Liver (tissue), 9 donors: Measurements from ENCODE around the gene C17orf50. TPM values are rescaled to one million over a fixed set of nuclear protein-coding genes. Genes with fewer than 3 reads are reported as not detected.

Experiments
- DNase-seq: peaks from one replicate; pipeline ENCODE4 v3.0.0-alpha.2; 2017; ENCODE audit warnings: low spot score
- H3K27ac ChIP-seq, 2 donors: one replicate each; pipeline ENCODE4 v1.7.0; 2013; ENCODE audit warnings: inconsistent platforms in 2 of 2, low read length in 2 of 2, control low read depth in 1 of 2, low read depth in 1 of 2, mild to moderate bottlenecking in 1 of 2
- H3K27me3 ChIP-seq, 4 donors: one replicate each; pipeline versions ENCODE4 v1.6.1 to v1.7.0; 2013; ENCODE audit warnings: low read length in 3 of 4, inconsistent platforms in 1 of 4, mild to moderate bottlenecking in 1 of 4, moderate library complexity in 1 of 4; ENCODE audit not compliant: control insufficient read depth in 4 of 4, insufficient read depth in 4 of 4
- H3K36me3 ChIP-seq, 4 donors: one replicate each; pipeline versions ENCODE4 v1.6.1 to v1.7.0; 2013; ENCODE audit warnings: low read length in 3 of 4, mild to moderate bottlenecking in 3 of 4, low read depth in 1 of 4, moderate library complexity in 1 of 4; ENCODE audit not compliant: control insufficient read depth in 4 of 4, insufficient read depth in 3 of 4
- H3K4me1 ChIP-seq, 4 donors: one replicate each; pipeline versions ENCODE4 v1.6.1 to v1.7.0; 2013; ENCODE audit warnings: low read length in 3 of 4, mild to moderate bottlenecking in 3 of 4, moderate library complexity in 1 of 4; ENCODE audit not compliant: control insufficient read depth in 4 of 4, insufficient read depth in 4 of 4
- H3K4me3 ChIP-seq, 3 donors: one replicate each; pipeline versions ENCODE4 v1.6.1 to v1.7.0; 2013; ENCODE audit warnings: low read length in 3 of 3, control low read depth in 1 of 3, low read depth in 1 of 3, mild to moderate bottlenecking in 1 of 3
- H3K9ac ChIP-seq, 2 donors: one replicate each; pipeline ENCODE4 v1.7.0; 2013; ENCODE audit warnings: low read length in 2 of 2, mild to moderate bottlenecking in 2 of 2, moderate library complexity in 2 of 2, control low read depth in 1 of 2, low read depth in 1 of 2
- H3K9me3 ChIP-seq, 4 donors: one replicate each; pipeline versions ENCODE4 v1.6.1 to v1.7.0; 2013; ENCODE audit warnings: low read length in 3 of 4; ENCODE audit not compliant: control insufficient read depth in 4 of 4
- EGR1 ChIP-seq, 2 donors: IDR thresholded peaks; 2 replicates each; pipeline ENCODE4 v1.6.1; 2016 to 2018; ENCODE audit warnings: antibody characterized with exemption in 2 of 2, low read depth in 2 of 2
- FOXA1 ChIP-seq: IDR thresholded peaks from 2 replicates; pipeline ENCODE4 v1.6.1; 2016; ENCODE audit warnings: antibody characterized with exemption
- FOXA2 ChIP-seq: IDR thresholded peaks from 2 replicates; pipeline ENCODE4 v1.6.1; 2016; ENCODE audit warnings: antibody characterized with exemption
- GABPA ChIP-seq, 2 donors: IDR thresholded peaks in 1 of 2; conservative IDR thresholded peaks in 1 of 2; 2 replicates each; pipeline ENCODE4 v1.6.1; 2016; ENCODE audit warnings: antibody characterized with exemption in 2 of 2, mild to moderate bottlenecking in 1 of 2, moderate library complexity in 1 of 2
- HNF4A ChIP-seq, 2 donors: conservative IDR thresholded peaks; 2 replicates each; pipeline ENCODE4 v1.6.1; 2016; ENCODE audit warnings: antibody characterized with exemption in 2 of 2, mild to moderate bottlenecking in 2 of 2
- HNF4G ChIP-seq: IDR thresholded peaks from 2 replicates; pipeline ENCODE4 v1.6.1; 2016; ENCODE audit warnings: antibody characterized with exemption
- JUND ChIP-seq, 2 donors: IDR thresholded peaks; 2 replicates each; pipeline ENCODE4 v1.6.1; 2016; ENCODE audit warnings: antibody characterized with exemption in 2 of 2
- NR2F2 ChIP-seq: IDR thresholded peaks from 2 replicates; pipeline ENCODE4 v1.6.1; 2016; ENCODE audit warnings: antibody characterized with exemption
- RAD21 ChIP-seq, 2 donors: IDR thresholded peaks; 2 replicates each; pipeline ENCODE4 v1.6.1; 2016; ENCODE audit warnings: antibody characterized with exemption in 2 of 2, mild to moderate bottlenecking in 2 of 2
- SP1 ChIP-seq: IDR thresholded peaks from 2 replicates; pipeline ENCODE4 v1.6.1; 2018; ENCODE audit warnings: antibody characterized with exemption, mild to moderate bottlenecking
- TAF1 ChIP-seq: conservative IDR thresholded peaks from 2 replicates; pipeline ENCODE4 v1.6.1; 2016; ENCODE audit warnings: antibody characterized with exemption, mild to moderate bottlenecking
- WGBS: extraction: QIAGEN DNeasy Blood & Tissue Kit; methylation state at CpG from one replicate; pipeline ENCODE4 v1.1.7; 2013; 5-methylcytosine and 5-hydroxymethylcytosine counted together
- polyA plus RNA-seq, 2 donors: library from polyadenylated mRNA; stranded (reverse) in 1 of 2; unstranded in 1 of 2; fragments of 200-250 nt in 1 of 2; fragments of >200 nt in 1 of 2; fragmentation: Nextera tagmentation in 1 of 2; extraction: Ambion mirVana in 1 of 2; gene quantifications; one replicate each; pipeline versions ENCODE4 v1.2.1 to v1.2.3, GENCODE V29; 2013 to 2015
- total RNA-seq, 2 donors: library from RNA; depleted of rRNA; stranded (reverse); fragments of >200 nt; gene quantifications; one replicate each; pipeline ENCODE4 v1.2.3, GENCODE V29; 2014
- TF ChIP-seq, protein P1 (sequence below): IDR thresholded peaks from 2 replicates; pipeline ENCODE4 v1.6.1; 2016; ENCODE audit warnings: antibody characterized with exemption
- TF ChIP-seq, protein P2 (sequence below): fragments of 150-350 bp; IDR thresholded peaks from 2 replicates; pipeline ENCODE4 v1.5.1; 2017; ENCODE audit warnings: improper control_type of control experiment, low read depth, low read length; ENCODE audit not compliant: missing input control
- TF ChIP-seq, protein P3 (sequence below): IDR thresholded peaks from 2 replicates; pipeline ENCODE4 v1.6.1; 2016; ENCODE audit warnings: antibody characterized with exemption, mild to moderate bottlenecking
- donor health status: healthy.
- donor health status: healthy.
- donor health status: healthy.
- donor health status: healthy.
- donor health status: healthy.

Gene C17orf50
- total and polyA plus RNA-seq, 4 donors = not detected

DNA sequence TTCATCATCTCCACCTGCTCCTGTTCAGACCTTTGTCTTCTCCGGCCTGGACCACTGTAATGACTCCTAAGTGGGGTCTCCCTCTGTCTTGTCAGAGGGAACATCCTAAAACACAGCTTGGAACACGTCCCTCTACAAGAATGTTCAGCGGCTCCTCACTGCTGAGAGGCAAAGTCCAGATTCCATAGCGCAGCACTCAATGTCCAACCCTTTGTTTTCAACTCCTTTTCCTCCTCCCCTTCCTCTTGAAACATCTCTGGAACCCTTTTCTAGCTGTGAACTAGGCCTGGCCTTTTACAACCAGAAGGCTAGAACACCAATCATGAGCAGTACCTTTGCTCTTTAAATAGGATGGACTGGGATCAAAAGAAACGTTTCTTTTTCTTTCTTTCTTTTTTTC, 914 bp downstream of the C17orf50 start (continued):
- TF ChIP-seq, protein P1, sequence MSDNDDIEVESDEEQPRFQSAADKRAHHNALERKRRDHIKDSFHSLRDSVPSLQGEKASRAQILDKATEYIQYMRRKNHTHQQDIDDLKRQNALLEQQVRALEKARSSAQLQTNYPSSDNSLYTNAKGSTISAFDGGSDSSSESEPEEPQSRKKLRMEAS = no peak

DNA sequence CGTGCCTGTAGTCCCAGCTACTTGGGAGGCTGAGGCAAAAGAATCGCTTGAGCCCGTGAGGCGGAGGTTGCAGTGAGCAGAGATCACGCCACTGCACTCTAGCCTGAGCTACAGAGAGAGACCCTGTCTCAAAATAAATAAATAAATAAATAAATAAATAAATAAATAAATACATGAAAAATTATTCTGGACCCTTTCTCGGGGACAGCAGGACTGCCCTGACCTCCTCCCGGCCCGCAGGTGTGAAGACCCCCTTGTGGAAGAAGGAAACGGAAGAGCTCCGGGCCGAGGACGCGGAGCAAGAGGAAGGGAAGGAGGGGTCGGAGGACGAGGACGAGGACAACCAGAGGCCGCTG, 3.1 kb downstream of the C17orf50 start:
- Histone ChIP-seq H3K9ac (no peak overlapping the region), H3K9me3 (no peaks in the 10 kb centered on the region), H3K27ac (no peak overlapping the region), H3K4me1 (peaks cover 2 to 12% (median 6%) of the 10 kb centered on the region in 4 donors), H3K36me3 (no peaks in the 10 kb centered on the region), H3K4me3 (peak overlapping the region in 1 of 3 donors; percentile 53), H3K27me3 (no peaks in the 10 kb centered on the region)
- DNase-seq = no peak
- WGBS = 36% methylated on average over 17 of the region's 17 CpGs
- no peak for TF ChIP-seq TAF1
- TF ChIP-seq JUND (IDR thresholded peaks at IDR 0.05) = no peak

DNA sequence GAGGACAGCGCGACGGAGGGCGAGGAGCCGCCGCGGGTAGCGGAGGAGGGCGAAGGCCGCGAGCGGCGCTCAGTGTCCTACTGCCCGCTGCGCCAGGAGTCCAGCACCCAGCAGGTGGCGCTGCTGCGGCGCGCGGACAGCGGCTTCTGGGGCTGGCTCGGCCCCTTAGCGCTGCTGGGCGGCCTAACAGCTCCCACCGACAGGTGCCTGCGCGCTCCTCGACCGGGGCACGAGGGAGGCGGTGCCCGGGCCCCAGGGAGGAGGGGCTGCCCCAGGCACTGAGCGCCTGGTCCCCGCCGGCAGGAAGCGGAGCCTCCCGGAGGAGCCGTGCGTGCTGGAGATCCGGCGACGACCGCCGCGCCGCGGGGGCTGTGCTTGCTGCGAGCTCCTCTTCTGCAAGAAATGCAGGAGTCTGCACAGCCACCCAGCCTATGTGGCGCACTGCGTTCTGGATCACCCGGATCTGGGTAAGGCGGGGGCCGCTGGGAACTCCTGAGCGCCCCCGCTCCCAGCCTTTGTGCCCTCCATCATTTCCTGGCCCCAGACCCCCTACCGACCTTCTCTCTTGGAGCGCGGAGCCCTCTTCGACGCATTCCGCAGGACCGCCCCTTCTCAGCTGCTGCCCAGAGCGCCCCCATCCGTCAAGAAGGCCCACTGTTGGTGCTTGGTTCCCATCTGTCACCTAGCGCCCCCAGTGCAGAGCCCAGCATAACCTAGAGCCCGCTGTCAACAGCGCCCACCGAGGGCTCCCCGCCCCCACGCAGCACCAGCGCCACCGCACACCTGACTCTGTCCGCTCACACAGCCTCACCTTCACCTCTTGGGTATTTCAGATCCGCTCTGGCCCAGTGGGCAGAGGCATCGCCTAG, 3.7 kb downstream of the C17orf50 start:
- Histone ChIP-seq H3K9ac (peak overlapping the region in 1 of 2 donors; percentile 21), H3K9me3 (no peaks in the 10 kb centered on the region), H3K27ac (no peak overlapping the region), H3K36me3 (no peaks in the 10 kb centered on the region), H3K4me1 (peaks cover 2 to 12% (median 6%) of the 10 kb centered on the region in 4 donors), H3K4me3 (peak overlapping the region in 2 of 3 donors; percentile 53 to 57), H3K27me3 (no peaks in the 10 kb centered on the region)
- DNase-seq = peak; percentile 90
- WGBS = 7% methylated on average over 75 of the region's 75 CpGs
- TF ChIP-seq HNF4G = no peak
- no peak for TF ChIP-seq JUND (IDR thresholded peaks at IDR 0.05)
- no peak for TF ChIP-seq FOXA2
- TF ChIP-seq, protein P1 = no peak
- TF ChIP-seq HNF4A (conservative IDR thresholded peaks at IDR 0.05) = peak in 1 of 2 donors; percentile 18
- TF ChIP-seq RAD21 (IDR thresholded peaks at IDR 0.05) = peak; percentile 85 to 91
- peak; percentile 35 for TF ChIP-seq SP1
- TF ChIP-seq, protein P2, sequence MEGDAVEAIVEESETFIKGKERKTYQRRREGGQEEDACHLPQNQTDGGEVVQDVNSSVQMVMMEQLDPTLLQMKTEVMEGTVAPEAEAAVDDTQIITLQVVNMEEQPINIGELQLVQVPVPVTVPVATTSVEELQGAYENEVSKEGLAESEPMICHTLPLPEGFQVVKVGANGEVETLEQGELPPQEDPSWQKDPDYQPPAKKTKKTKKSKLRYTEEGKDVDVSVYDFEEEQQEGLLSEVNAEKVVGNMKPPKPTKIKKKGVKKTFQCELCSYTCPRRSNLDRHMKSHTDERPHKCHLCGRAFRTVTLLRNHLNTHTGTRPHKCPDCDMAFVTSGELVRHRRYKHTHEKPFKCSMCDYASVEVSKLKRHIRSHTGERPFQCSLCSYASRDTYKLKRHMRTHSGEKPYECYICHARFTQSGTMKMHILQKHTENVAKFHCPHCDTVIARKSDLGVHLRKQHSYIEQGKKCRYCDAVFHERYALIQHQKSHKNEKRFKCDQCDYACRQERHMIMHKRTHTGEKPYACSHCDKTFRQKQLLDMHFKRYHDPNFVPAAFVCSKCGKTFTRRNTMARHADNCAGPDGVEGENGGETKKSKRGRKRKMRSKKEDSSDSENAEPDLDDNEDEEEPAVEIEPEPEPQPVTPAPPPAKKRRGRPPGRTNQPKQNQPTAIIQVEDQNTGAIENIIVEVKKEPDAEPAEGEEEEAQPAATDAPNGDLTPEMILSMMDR = peak; percentile 96
- no peak for TF ChIP-seq GABPA (IDR thresholded peaks at IDR 0.05 in 1 of 2, conservative IDR thresholded peaks at IDR 0.05 in 1 of 2)
- no peak for TF ChIP-seq NR2F2
- TF ChIP-seq FOXA1 = peak; percentile 19

DNA sequence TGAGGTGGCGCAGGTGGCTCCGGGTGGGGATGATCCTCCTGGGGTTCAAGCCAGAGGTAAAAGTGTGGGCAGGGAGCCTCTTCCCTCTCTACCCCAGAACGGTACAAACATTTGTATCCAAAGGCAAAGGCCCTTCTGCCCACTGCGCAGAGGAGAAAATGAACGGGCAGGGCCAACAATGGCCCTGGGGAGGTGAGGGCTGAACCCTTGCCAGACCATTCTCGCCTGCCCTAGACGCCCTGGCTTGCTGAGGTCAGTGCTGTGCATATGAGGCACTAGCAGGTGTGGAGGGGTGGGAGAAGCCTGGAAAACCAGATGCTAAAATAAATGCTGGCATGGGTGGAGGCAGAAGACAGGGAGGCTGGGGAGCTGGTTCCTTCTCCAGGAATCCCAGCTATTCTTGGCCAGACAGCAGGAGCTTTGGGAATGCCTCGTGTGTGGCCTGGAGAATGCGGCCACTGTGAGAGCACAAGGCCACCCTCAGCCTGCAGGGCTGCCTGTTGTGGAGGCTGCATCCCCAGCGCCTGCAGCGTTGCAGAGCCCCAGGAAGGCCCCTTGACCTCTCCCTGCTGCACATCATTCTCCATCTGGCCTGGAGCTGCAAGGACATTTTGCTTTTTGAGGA, 4.5 kb downstream of the C17orf50 start:
- H3K27ac ChIP-seq = no peak overlapping the region
- WGBS = 86% methylated on average over 11 of the region's 11 CpGs
- peaks cover 2 to 12% (median 6%) of the 10 kb centered on the region in 4 donors for H3K4me1 ChIP-seq
- no peak overlapping the region for H3K4me3 ChIP-seq
- no peak overlapping the region for H3K9ac ChIP-seq
- DNase-seq = no peak
- no peak for TF ChIP-seq JUND (IDR thresholded peaks at IDR 0.05)
- TF ChIP-seq EGR1 (IDR thresholded peaks at IDR 0.05; ENCODE audit: low read depth in 2 of 2) = no peak
- TF ChIP-seq, protein P3, sequence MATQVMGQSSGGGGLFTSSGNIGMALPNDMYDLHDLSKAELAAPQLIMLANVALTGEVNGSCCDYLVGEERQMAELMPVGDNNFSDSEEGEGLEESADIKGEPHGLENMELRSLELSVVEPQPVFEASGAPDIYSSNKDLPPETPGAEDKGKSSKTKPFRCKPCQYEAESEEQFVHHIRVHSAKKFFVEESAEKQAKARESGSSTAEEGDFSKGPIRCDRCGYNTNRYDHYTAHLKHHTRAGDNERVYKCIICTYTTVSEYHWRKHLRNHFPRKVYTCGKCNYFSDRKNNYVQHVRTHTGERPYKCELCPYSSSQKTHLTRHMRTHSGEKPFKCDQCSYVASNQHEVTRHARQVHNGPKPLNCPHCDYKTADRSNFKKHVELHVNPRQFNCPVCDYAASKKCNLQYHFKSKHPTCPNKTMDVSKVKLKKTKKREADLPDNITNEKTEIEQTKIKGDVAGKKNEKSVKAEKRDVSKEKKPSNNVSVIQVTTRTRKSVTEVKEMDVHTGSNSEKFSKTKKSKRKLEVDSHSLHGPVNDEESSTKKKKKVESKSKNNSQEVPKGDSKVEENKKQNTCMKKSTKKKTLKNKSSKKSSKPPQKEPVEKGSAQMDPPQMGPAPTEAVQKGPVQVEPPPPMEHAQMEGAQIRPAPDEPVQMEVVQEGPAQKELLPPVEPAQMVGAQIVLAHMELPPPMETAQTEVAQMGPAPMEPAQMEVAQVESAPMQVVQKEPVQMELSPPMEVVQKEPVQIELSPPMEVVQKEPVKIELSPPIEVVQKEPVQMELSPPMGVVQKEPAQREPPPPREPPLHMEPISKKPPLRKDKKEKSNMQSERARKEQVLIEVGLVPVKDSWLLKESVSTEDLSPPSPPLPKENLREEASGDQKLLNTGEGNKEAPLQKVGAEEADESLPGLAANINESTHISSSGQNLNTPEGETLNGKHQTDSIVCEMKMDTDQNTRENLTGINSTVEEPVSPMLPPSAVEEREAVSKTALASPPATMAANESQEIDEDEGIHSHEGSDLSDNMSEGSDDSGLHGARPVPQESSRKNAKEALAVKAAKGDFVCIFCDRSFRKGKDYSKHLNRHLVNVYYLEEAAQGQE = no peak
- no peak for TF ChIP-seq HNF4G
- TF ChIP-seq FOXA2 = no peak
- H3K36me3 ChIP-seq = no peaks in the 10 kb centered on the region
- no peaks in the 10 kb centered on the region for H3K27me3 ChIP-seq
- no peaks in the 10 kb centered on the region for H3K9me3 ChIP-seq
